ENCODE results near the gene CLCA4.
"Not testable (repeated sequence)": the region's sequence is repeated elsewhere in the genome, so short reads cannot be mapped to it uniquely, and the experiment has no call there.

The CLCA4 gene

GRCh38 chr1:86596741-86597290, 49.9 kb downstream of the CLCA4 start:
- in situ Hi-C loops (cut with HindIII; ENCODE audit: low sequenced_read_pairs): loop anchor here (5.0 kb wide), 1 partner anchor 40 kb away; no protein-coding TSS in a partner anchor

GRCh38 chr1:86606080-86606479, 59.2 kb downstream of the CLCA4 start:
- in situ Hi-C loops (cut with HindIII; ENCODE audit: low sequenced_read_pairs): not testable (repeated sequence)

DNA sequence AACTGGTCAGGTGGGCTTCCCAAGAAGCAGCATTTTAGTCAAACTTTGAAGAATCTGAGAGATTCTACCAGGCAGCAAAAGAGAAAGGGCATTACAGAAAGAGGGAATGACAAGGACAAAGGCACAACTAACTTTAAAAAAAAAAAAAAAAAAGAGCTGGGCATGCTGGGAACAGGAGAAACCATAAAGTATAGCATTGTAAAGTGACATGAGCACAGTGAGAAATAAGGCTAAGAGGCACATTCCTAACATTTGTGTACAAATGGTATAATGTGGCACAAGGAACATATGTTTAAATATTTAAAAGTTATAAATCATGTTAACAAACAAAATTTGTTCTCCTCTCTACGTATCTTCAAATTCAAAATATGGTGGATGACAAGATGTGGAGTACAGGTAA, 69.6 kb downstream of the CLCA4 start:
- in situ Hi-C loops (cut with HindIII; ENCODE audit: low sequenced_read_pairs): no loop called here

GRCh38 chr1:86616871-86617270, 70.0 kb downstream of the CLCA4 start:
- in situ Hi-C loops (cut with HindIII; ENCODE audit: low sequenced_read_pairs): no loop called here

DNA sequence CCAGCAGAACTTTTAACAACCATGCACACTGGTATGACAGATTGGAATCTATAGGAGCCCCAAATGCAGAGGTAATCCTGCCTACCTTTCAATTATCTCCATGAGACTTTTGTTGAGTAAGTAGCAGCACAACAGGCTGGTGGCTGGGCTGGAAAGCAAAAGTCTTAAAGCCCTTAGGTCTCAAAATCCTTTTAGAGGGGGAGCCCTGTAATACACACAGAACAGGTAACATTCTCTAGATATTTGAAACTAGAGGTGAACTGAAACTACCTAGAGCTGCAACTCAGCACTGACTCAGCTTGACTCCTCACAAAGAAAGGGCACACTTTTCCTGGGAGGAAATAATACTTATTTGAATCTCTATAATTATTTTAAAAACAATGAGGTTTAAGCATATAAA, 71.5 kb downstream of the CLCA4 start:
- in situ Hi-C loops (cut with HindIII; ENCODE audit: low sequenced_read_pairs): no loop called here

DNA sequence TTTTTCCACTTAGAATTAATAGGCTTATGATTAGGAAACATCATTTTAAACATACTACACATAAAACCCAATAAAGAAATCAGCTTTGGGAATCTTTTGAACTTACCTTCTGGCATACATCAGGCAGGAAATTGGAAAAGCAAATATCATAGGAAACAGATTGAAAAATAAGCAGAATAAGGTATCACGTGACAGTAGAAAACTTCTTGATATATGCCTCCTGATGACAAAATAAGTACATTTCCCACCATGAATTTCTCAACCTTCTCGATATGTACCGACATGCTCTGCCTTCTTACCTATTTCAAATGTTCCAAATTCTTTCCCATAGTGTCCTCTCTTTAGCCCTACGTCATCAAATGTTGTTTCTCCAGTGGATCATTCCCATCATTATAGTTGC, 72.4 kb downstream of the CLCA4 start:
- in situ Hi-C loops (cut with HindIII; ENCODE audit: low sequenced_read_pairs): no loop called here

DNA sequence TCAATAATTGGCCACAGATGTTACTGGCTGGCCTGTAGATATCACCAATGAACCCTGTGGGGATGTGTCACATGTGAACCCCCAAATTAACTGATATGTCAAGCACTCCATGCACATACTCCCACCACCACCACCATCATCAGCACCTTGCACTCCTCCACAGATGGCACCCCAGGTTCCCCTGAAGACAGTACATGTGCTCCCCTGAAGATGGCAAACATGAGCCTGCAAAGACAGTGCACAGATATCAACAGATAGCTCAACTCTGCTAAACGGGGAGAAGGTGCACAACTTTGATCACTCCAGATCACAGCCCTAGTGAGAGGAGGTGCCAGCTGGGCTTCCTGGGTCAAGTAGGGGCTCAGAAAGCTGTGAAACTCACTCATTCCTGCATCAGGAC, 74.4 kb downstream of the CLCA4 start:
- in situ Hi-C loops (cut with HindIII; ENCODE audit: low sequenced_read_pairs): no loop called here

All from endothelial cell of hepatic sinusoid (primary cell).